Progenitor cell of endocrine pancreas (in vitro differentiated cells): ENCODE results near the gene CFAP58. TPM values are rescaled to one million over a fixed set of nuclear protein-coding genes. Genes with fewer than 3 reads are reported as not detected.

Source experiments
- DNase-seq: peaks from one replicate; pipeline ENCODE4 v3.0.0; 2021; ENCODE audit warnings: low spot score; ENCODE audit not compliant: unreplicated experiment
- H3K27ac Mint-ChIP-seq: 2 replicates; pipeline ENCODE4 v1.8.0; 2021; ENCODE audit warnings: mild to moderate bottlenecking, moderate library complexity, mixed read lengths
- H3K27me3 Mint-ChIP-seq: 2 replicates; pipeline ENCODE4 v1.8.0; 2021; ENCODE audit warnings: mixed read lengths
- H3K36me3 Mint-ChIP-seq: 2 replicates; pipeline ENCODE4 v1.8.0; 2022; ENCODE audit warnings: mixed read lengths; ENCODE audit not compliant: insufficient read depth
- H3K4me1 Mint-ChIP-seq: 2 replicates; pipeline ENCODE4 v1.8.0; 2021; ENCODE audit warnings: low read depth, mixed read lengths
- H3K4me3 Mint-ChIP-seq: 2 replicates; pipeline ENCODE4 v1.8.0; 2021; ENCODE audit warnings: low read depth, mild to moderate bottlenecking, moderate library complexity, mixed read lengths
- H3K9me3 Mint-ChIP-seq: 2 replicates; pipeline ENCODE4 v1.8.0; 2021; ENCODE audit warnings: low read depth, mixed read lengths
- total RNA-seq: library from RNA; stranded (reverse); gene quantifications from 2 replicates; pipeline ENCODE4 v1.2.1, GENCODE V29; 2021
- TF ChIP-seq, protein P1 (sequence below): fragments of 200-600 bp; sonication (generic); IDR thresholded peaks from one replicate; pipeline ENCODE4 v1.5.0; 2021; ENCODE audit warnings: antibody characterized with exemption, mild to moderate bottlenecking; ENCODE audit not compliant: unreplicated experiment

CFAP58 gene
- total RNA-seq, 1 donor from 2014 or later: 0.24 TPM

DNA sequence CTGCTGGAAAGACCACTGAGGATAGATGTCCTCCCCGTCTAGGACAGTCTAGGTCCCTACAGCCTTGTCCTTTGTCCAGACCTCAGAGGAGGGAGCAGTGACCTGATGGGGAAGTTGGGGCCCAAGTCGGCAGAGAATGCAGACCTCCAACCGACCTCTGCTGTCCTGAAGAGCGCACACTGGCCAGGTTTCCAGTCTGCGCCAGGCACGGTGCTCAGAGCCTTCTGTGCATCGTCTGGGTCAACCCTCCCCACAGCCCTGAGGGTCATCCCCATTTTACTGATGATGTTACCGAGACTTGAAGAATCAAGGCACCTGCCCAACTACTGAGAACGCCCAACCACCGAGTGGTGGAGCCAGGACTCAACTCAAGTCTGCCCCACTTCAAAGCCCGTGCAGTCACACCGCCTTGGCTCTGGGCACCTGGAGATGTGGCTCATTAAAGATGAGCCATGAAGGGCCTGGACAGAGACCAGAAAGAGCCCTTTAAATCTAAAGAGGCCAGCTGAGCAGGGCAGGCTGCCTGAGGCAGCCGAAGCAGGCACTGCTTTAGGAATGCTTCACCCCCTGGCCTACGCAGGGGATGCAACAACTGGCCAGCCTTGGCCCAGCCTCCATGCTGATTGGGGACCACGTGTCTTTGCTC lies 19.8 kb upstream of the CFAP58 start:
- Mint-ChIP-seq H3K4me1 (peaks cover 35% of the 10 kb centered on the region), H3K27ac (no peak overlapping the region), H3K4me3 (no peak overlapping the region), H3K9me3 (no peaks in the 10 kb centered on the region), H3K36me3 (no peaks in the 10 kb centered on the region), H3K27me3 (peaks cover 9% of the 10 kb centered on the region)
- no peak for DNase-seq
- TF ChIP-seq, protein P1, sequence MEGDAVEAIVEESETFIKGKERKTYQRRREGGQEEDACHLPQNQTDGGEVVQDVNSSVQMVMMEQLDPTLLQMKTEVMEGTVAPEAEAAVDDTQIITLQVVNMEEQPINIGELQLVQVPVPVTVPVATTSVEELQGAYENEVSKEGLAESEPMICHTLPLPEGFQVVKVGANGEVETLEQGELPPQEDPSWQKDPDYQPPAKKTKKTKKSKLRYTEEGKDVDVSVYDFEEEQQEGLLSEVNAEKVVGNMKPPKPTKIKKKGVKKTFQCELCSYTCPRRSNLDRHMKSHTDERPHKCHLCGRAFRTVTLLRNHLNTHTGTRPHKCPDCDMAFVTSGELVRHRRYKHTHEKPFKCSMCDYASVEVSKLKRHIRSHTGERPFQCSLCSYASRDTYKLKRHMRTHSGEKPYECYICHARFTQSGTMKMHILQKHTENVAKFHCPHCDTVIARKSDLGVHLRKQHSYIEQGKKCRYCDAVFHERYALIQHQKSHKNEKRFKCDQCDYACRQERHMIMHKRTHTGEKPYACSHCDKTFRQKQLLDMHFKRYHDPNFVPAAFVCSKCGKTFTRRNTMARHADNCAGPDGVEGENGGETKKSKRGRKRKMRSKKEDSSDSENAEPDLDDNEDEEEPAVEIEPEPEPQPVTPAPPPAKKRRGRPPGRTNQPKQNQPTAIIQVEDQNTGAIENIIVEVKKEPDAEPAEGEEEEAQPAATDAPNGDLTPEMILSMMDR: no peak

DNA sequence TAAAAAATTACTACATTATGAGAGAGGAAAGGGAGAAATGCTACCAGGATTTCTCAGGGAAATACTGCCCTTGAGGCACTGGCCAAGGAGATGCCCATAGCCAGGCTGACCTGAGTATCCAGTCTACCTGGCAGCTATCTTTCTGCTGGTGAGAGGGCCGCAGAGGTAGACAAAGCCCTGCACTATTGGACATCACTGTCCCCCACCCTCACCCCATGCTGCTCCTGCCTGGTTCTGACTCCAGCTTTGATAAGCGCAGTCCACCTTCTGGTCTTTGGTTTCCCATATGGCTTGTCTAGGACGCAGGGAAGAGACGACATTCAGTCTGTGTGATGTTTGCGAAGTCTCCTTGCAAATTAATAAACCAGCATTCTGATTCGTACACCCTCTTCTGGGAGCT lies 19.1 kb upstream of the CFAP58 start:
- no peaks in the 10 kb centered on the region for H3K36me3 Mint-ChIP-seq
- peaks cover 31% of the 10 kb centered on the region for H3K4me1 Mint-ChIP-seq
- H3K4me3 Mint-ChIP-seq: no peak overlapping the region
- TF ChIP-seq, protein P1: no peak
- peaks cover 15% of the 10 kb centered on the region for H3K27me3 Mint-ChIP-seq
- DNase-seq: no peak
- H3K9me3 Mint-ChIP-seq: no peaks in the 10 kb centered on the region
- no peak overlapping the region for H3K27ac Mint-ChIP-seq

DNA sequence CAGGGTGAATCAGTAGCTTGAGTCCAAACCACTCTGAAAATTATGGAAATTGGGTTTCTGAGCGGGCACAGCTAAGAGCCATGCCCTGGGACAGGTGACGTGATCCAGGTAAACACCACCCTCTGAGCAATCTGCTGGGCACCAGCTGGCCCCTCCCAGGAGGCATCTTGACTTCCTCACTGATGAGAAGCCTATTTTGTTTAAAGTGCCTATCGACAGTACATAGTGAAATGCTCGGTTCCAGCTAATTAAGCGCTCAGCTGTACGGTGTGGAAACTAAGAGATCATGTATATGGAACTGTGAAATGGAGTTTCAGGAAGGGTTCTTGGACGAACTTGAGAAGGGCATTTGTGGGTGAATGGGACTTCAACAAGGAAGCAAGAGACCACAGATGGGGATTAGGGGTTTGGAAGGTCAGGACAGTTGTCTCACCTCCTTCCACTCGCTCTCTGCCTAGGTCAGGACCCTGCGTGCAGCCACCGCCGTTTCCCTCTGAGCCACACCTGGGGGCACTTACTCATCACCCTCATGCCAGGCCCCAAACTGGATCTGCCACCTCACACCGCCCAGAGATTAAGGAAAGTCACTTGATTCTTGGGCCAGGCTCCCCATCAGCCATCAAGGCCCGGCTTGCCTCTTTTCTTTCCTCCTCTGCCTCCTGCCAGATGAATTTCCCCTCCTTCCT lies 18.5 kb upstream of the CFAP58 start:
- no peak overlapping the region for H3K27ac Mint-ChIP-seq
- no peak overlapping the region for H3K4me3 Mint-ChIP-seq

DNA sequence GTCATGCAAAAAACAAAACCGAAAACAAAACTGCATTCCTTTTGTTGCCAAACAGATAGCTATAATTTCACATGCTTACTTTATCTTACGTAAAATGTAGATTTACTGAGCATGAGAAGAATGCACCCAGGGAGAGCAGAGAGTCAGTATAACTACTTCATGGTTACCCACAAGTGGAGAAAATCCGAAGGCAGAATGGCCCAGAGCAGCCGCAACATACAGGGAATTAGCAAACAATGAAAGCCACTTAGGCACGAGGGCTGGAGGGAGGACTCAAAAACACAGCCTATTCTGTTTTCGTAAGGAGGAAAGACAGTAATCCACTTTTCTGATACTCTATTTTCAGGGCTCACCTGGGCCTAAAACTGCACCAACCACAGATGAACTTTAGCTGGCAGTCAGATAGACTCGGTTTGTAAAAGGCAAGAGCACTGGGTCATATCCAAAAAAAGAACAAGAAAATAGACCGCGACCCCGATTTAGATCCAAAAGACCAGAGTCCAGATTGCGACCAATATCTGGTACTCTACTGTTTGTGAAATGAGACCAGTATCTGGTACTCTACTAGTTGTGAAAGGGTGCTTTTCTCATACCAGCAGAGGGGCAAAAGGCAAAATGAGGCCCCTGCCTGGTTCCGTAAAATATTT lies 16.7 kb upstream of the CFAP58 start:
- Mint-ChIP-seq H3K4me3 (peak overlapping the region; percentile 96), H3K4me1 (peaks cover 18% of the 10 kb centered on the region), H3K9me3 (no peaks in the 10 kb centered on the region), H3K27me3 (peaks cover 25% of the 10 kb centered on the region), H3K27ac (peak overlapping the region; percentile 80), H3K36me3 (no peaks in the 10 kb centered on the region)
- TF ChIP-seq, protein P1: no peak
- no peak for DNase-seq

More for the DNA sequence above, 18.5 kb upstream of the CFAP58 start:
- TF ChIP-seq, protein P1: no peak
- no peak for DNase-seq
- Mint-ChIP-seq H3K9me3 (no peaks in the 10 kb centered on the region), H3K27me3 (peaks cover 21% of the 10 kb centered on the region), H3K36me3 (no peaks in the 10 kb centered on the region), H3K4me1 (peaks cover 33% of the 10 kb centered on the region)

DNA sequence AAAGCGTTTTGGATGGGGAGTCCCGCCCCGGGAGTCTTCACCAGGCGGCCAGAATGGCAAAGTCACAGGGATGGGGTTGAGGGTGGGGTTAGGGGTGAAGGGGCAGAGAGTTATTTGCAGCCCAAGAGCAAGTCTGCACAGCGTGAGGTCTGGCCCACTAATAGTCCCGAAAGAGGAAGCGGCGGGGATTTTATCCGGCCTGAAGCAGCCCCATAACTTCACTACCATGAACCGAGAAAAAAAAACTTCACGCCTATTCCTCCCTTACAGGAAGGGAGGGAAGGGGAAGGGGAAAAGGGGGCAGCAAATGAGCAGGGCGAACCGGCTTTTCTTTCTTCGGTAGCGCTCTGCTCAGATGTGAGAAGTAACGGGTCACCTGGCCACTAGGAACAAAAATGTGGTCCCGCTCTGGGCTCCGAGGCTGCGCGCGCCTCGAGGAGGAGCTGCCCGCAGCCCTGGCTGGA lies 16.1 kb upstream of the CFAP58 start:
- Mint-ChIP-seq H3K27ac (no peak overlapping the region), H3K4me1 (peaks cover 18% of the 10 kb centered on the region), H3K4me3 (peak overlapping the region; percentile 96), H3K27me3 (peaks cover 25% of the 10 kb centered on the region), H3K36me3 (no peaks in the 10 kb centered on the region), H3K9me3 (no peaks in the 10 kb centered on the region)
- DNase-seq: peak; percentile 37
- TF ChIP-seq, protein P1: no peak
